Measurements from ENCODE around the gene UEVLD. TPM values are rescaled to one million over a fixed set of nuclear protein-coding genes. Genes with fewer than 3 reads are reported as not detected.

UEVLD gene
- total and polyA plus RNA-seq, 2 experiments from 2014 or later, result 11.8 to 33.0 TPM

- Histone ChIP-seq H3K4me3 (no peak overlapping the region), H3K9me2 (replicated peaks; ENCODE audit: insufficient read depth) (no peaks in the 10 kb centered on the region), H2AFZ (no peak overlapping the region), H3K36me3 (replicated peaks; ENCODE audit: insufficient read depth, low read depth) (no peaks in the 10 kb centered on the region), H4K20me1 (ENCODE audit: insufficient read depth, poor library complexity, severe bottlenecking) (no peaks in the 10 kb centered on the region), H3K27me3 (no peaks in the 10 kb centered on the region), H3K79me2 (peaks cover 5% of the 10 kb centered on the region), H3K27ac (no peak overlapping the region), H3K9me3 (ENCODE audit: low read depth) (peaks cover 5% of the 10 kb centered on the region), H3K4me1 (ENCODE audit: insufficient read depth) (peaks cover 18% of the 10 kb centered on the region), H3K4me2 (no peak overlapping the region)
- TF ChIP-seq EZH2phosphoT487 (IDR thresholded peaks at IDR 0.05; ENCODE audit: low read depth, severe bottlenecking, unreplicated experiment) (no peak), EZH2 (IDR thresholded peaks at IDR 0.05; ENCODE audit: borderline replicate concordance) (no peak)
- TF ChIP-seq, protein P1, sequence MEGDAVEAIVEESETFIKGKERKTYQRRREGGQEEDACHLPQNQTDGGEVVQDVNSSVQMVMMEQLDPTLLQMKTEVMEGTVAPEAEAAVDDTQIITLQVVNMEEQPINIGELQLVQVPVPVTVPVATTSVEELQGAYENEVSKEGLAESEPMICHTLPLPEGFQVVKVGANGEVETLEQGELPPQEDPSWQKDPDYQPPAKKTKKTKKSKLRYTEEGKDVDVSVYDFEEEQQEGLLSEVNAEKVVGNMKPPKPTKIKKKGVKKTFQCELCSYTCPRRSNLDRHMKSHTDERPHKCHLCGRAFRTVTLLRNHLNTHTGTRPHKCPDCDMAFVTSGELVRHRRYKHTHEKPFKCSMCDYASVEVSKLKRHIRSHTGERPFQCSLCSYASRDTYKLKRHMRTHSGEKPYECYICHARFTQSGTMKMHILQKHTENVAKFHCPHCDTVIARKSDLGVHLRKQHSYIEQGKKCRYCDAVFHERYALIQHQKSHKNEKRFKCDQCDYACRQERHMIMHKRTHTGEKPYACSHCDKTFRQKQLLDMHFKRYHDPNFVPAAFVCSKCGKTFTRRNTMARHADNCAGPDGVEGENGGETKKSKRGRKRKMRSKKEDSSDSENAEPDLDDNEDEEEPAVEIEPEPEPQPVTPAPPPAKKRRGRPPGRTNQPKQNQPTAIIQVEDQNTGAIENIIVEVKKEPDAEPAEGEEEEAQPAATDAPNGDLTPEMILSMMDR (IDR thresholded peaks at IDR 0.05; ENCODE audit: poor library complexity), result no peak
- no peak for DNase-seq (ENCODE audit: low spot score)
- WGBS (ENCODE audit: low lambda C conversion rate, missing lambda C conversion rate), result 98% methylated on average over 2 of the region's 2 CpGs
These were observed 96.6 kb downstream of the UEVLD start for GRCh38 chr11:18491924-18492323.

GRCh38 chr11:18490736-18491485 lies 97.6 kb downstream of the UEVLD start:
- TF ChIP-seq, protein P1 (IDR thresholded peaks at IDR 0.05; ENCODE audit: poor library complexity), result no peak
- no peak for TF ChIP-seq EZH2phosphoT487 (IDR thresholded peaks at IDR 0.05; ENCODE audit: low read depth, severe bottlenecking, unreplicated experiment)
- no peak for TF ChIP-seq EZH2 (IDR thresholded peaks at IDR 0.05; ENCODE audit: borderline replicate concordance)
- H4K20me1 ChIP-seq (ENCODE audit: insufficient read depth, poor library complexity, severe bottlenecking), result no peaks in the 10 kb centered on the region
- peak; percentile 46 for DNase-seq (ENCODE audit: low spot score)
- H3K27ac ChIP-seq, result peak overlapping the region; percentile 53
- H3K27me3 ChIP-seq, result no peaks in the 10 kb centered on the region
- WGBS (ENCODE audit: low lambda C conversion rate, missing lambda C conversion rate), result 87% methylated on average over 15 of the region's 15 CpGs
- peaks cover 18% of the 10 kb centered on the region for H3K4me1 ChIP-seq (ENCODE audit: insufficient read depth)
- no peak overlapping the region for H3K4me3 ChIP-seq
- H2AFZ ChIP-seq, result no peak overlapping the region
- peak overlapping the region; percentile 52 for H3K4me2 ChIP-seq
- H3K9me2 ChIP-seq (replicated peaks; ENCODE audit: insufficient read depth), result no peaks in the 10 kb centered on the region
- peaks cover 5% of the 10 kb centered on the region for H3K79me2 ChIP-seq
- peaks cover 5% of the 10 kb centered on the region for H3K9me3 ChIP-seq (ENCODE audit: low read depth)
- H3K36me3 ChIP-seq (replicated peaks; ENCODE audit: insufficient read depth, low read depth), result no peaks in the 10 kb centered on the region

DNA sequence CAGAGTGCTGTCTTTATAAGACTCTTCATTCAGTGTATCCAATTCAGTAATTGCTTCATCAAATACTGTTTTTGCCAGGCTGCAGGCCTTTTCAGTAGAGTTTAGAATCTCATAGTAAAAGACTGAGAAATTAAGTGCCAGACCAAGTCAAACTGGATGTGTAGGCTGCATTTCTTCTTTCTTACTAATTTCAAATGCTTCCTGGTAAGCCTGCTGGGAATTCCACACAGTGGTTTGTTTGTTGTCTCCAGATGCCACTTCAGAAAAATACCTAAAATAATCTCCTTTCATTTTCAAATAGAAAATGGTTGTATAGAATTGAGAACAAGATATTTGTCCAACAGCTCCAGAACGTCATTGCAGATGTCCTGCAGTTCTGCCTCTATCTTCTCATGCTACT lies 98.2 kb downstream of the UEVLD start:
- peak overlapping the region; percentile 52 for H3K4me2 ChIP-seq
- peak overlapping the region; percentile 47 for H3K27ac ChIP-seq
- no peaks in the 10 kb centered on the region for H3K36me3 ChIP-seq (replicated peaks; ENCODE audit: insufficient read depth, low read depth)
- H3K4me1 ChIP-seq (ENCODE audit: insufficient read depth), result peaks cover 18% of the 10 kb centered on the region
- peaks cover 5% of the 10 kb centered on the region for H3K79me2 ChIP-seq
- H2AFZ ChIP-seq, result no peak overlapping the region
- DNase-seq (ENCODE audit: low spot score), result no peak
- no peaks in the 10 kb centered on the region for H3K9me2 ChIP-seq (replicated peaks; ENCODE audit: insufficient read depth)
- H3K27me3 ChIP-seq, result no peaks in the 10 kb centered on the region
- TF ChIP-seq EZH2phosphoT487 (IDR thresholded peaks at IDR 0.05; ENCODE audit: low read depth, severe bottlenecking, unreplicated experiment) (no peak), EZH2 (IDR thresholded peaks at IDR 0.05; ENCODE audit: borderline replicate concordance) (no peak)
- TF ChIP-seq, protein P1 (IDR thresholded peaks at IDR 0.05; ENCODE audit: poor library complexity), result no peak
- no peak overlapping the region for H3K4me3 ChIP-seq
- H4K20me1 ChIP-seq (ENCODE audit: insufficient read depth, poor library complexity, severe bottlenecking), result no peaks in the 10 kb centered on the region
- WGBS (ENCODE audit: low lambda C conversion rate, missing lambda C conversion rate), result 72% methylated on average over 1 of the region's 1 CpG
- peaks cover 5% of the 10 kb centered on the region for H3K9me3 ChIP-seq (ENCODE audit: low read depth)
